ENCODE measurements around the gene PGP. TPM values are rescaled to one million over a fixed set of nuclear protein-coding genes. Genes with fewer than 3 reads are reported as not detected.

Gene PGP
- total RNA-seq, 1 experiment from 2014 or later, result 32.6 TPM

DNA sequence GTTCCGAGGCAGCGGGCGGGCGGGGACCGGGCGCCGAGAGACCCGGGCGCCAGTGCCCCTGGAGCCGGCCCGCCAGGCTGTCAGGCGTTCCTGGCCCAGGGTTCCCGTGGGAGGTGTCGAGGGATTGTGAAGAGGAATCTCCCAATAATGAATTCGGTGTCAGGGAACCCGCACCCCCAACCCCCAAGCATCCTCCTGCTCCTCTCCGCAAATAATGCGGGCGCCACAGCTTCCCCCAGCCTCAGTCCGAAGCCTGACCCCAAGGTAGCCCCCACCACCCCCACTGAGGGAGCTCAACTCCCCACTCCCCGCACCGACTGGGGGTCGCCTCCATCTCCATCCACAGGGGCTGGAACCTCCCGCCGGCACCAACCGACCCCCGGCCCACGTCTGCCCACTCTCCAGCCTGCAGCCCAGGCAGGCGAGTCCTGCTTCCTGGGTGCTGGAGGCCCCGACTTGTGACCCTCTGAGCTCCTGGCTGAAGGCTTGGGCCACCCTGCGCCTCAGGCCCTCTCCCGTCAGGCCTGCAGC is 17.6 kb downstream of the PGP start:
- no TSS peak for BruUV-seq (replicated peaks)
- no peaks in the 10 kb centered on the region for H4K20me1 ChIP-seq (ENCODE audit: insufficient read depth)
- H3K9ac ChIP-seq (ENCODE audit: low read length), result no peak overlapping the region
- H3K4me2 ChIP-seq (ENCODE audit: low read length), result no peak overlapping the region
- no peak overlapping the region for H3K4me3 ChIP-seq (replicated peaks in 1 of 2; ENCODE audit: low read depth in 1 of 2, low read length in 2 of 2)
- TF ChIP-seq POLR2AphosphoS5 (IDR thresholded peaks at IDR 0.05; ENCODE audit: low read depth, low read length) (no peak), RAD21 (IDR thresholded peaks at IDR 0.05; ENCODE audit: low read depth) (no peak), ELF1 (IDR thresholded peaks at IDR 0.05; ENCODE audit: borderline replicate concordance, low read depth) (no peak), JUND (IDR thresholded peaks at IDR 0.05) (no peak), CEBPB (IDR thresholded peaks at IDR 0.05; ENCODE audit: low read depth) (no peak), YY1 (IDR thresholded peaks at IDR 0.05; ENCODE audit: extremely low read depth, insufficient replicate concordance, low read depth, low read length) (no peak), CBX3 (IDR thresholded peaks at IDR 0.05; ENCODE audit: low read depth) (no peak), TCF7L2 (IDR thresholded peaks at IDR 0.05; ENCODE audit: borderline replicate concordance, extremely low read depth, insufficient read depth, insufficient read length) (no peak), EGR1 (IDR thresholded peaks at IDR 0.05; ENCODE audit: low read depth) (no peak), POLR2A (IDR thresholded peaks at IDR 0.05; ENCODE audit: borderline replicate concordance, extremely low read depth, insufficient read depth, insufficient read length) (no peak), SIN3A (IDR thresholded peaks at IDR 0.05; ENCODE audit: low read depth) (no peak)
- TF ChIP-seq, protein P1, sequence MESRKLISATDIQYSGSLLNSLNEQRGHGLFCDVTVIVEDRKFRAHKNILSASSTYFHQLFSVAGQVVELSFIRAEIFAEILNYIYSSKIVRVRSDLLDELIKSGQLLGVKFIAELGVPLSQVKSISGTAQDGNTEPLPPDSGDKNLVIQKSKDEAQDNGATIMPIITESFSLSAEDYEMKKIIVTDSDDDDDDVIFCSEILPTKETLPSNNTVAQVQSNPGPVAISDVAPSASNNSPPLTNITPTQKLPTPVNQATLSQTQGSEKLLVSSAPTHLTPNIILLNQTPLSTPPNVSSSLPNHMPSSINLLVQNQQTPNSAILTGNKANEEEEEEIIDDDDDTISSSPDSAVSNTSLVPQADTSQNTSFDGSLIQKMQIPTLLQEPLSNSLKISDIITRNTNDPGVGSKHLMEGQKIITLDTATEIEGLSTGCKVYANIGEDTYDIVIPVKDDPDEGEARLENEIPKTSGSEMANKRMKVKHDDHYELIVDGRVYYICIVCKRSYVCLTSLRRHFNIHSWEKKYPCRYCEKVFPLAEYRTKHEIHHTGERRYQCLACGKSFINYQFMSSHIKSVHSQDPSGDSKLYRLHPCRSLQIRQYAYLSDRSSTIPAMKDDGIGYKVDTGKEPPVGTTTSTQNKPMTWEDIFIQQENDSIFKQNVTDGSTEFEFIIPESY (IDR thresholded peaks at IDR 0.05; ENCODE audit: extremely low read depth, insufficient replicate concordance, low read length), result no peak
- TF ChIP-seq, protein P2, sequence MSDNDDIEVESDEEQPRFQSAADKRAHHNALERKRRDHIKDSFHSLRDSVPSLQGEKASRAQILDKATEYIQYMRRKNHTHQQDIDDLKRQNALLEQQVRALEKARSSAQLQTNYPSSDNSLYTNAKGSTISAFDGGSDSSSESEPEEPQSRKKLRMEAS (IDR thresholded peaks at IDR 0.05), result no peak
- TF ChIP-seq, protein P3, sequence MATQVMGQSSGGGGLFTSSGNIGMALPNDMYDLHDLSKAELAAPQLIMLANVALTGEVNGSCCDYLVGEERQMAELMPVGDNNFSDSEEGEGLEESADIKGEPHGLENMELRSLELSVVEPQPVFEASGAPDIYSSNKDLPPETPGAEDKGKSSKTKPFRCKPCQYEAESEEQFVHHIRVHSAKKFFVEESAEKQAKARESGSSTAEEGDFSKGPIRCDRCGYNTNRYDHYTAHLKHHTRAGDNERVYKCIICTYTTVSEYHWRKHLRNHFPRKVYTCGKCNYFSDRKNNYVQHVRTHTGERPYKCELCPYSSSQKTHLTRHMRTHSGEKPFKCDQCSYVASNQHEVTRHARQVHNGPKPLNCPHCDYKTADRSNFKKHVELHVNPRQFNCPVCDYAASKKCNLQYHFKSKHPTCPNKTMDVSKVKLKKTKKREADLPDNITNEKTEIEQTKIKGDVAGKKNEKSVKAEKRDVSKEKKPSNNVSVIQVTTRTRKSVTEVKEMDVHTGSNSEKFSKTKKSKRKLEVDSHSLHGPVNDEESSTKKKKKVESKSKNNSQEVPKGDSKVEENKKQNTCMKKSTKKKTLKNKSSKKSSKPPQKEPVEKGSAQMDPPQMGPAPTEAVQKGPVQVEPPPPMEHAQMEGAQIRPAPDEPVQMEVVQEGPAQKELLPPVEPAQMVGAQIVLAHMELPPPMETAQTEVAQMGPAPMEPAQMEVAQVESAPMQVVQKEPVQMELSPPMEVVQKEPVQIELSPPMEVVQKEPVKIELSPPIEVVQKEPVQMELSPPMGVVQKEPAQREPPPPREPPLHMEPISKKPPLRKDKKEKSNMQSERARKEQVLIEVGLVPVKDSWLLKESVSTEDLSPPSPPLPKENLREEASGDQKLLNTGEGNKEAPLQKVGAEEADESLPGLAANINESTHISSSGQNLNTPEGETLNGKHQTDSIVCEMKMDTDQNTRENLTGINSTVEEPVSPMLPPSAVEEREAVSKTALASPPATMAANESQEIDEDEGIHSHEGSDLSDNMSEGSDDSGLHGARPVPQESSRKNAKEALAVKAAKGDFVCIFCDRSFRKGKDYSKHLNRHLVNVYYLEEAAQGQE (IDR thresholded peaks at IDR 0.05; ENCODE audit: low read depth), result no peak
- H3K36me3 ChIP-seq (ENCODE audit: control insufficient read depth in 1 of 2, insufficient read depth in 2 of 2, low read length in 2 of 2), result no peaks in the 10 kb centered on the region
- CTCF ChIA-PET, result interaction anchor here (3.5 kb wide), 1 partner anchor 55 kb away, joined by 24 read pairs; the partner anchor contains the start of gene ECI1
- H3K9me2 ChIP-seq (ENCODE audit: insufficient read depth), result no peaks in the 10 kb centered on the region
- H3K9me3 ChIP-seq (ENCODE audit: control insufficient read depth in 1 of 2, insufficient read depth in 1 of 2, low read depth in 1 of 2, low read length in 2 of 2), result no peaks in the 10 kb centered on the region
- H3K27ac ChIP-seq (ENCODE audit: low read depth, low read length), result no peak overlapping the region
- no peak overlapping the region for H2AFZ ChIP-seq (ENCODE audit: low read depth, low read length, poor library complexity, severe bottlenecking)
- POLR2A ChIA-PET, result interaction anchor here (2.1 kb wide), 1 partner anchor 42 kb away, joined by 6 read pairs; the partner anchor contains the start of gene TRAF7
- intact Hi-C loops (cut with micrococcal nuclease), result loop anchor here (10.0 kb wide), 1 partner anchor 308 kb away; no protein-coding TSS in a partner anchor
- H3K79me2 ChIP-seq (ENCODE audit: insufficient read depth, low read length), result no peaks in the 10 kb centered on the region
- ATAC-seq (no peak), DNase-seq (ENCODE audit: low read depth, low spot score) (no peak)
- RAD21 ChIA-PET (ENCODE audit: low non-redundant PET in 1 of 2, low total read pairs in 2 of 2, uncharacterized antibody in 2 of 2, unreplicated experiment in 2 of 2), result no interaction called here
- peaks cover 5 to 19% of the 10 kb centered on the region in 2 experiments for H3K4me1 ChIP-seq (ENCODE audit: control insufficient read depth in 1 of 2, insufficient read depth in 2 of 2, low read length in 2 of 2)
- H3K27me3 ChIP-seq (ENCODE audit: insufficient read depth, low read length), result no peaks in the 10 kb centered on the region
